NCI-H187 (cell line): ENCODE results near the gene PGPEP1.

Source experiments
- DNase-seq, 2 experiments: peaks; one replicate each; lab custom pipeline; 2025; lab: John Stamatoyannopoulos, UW

Gene PGPEP1

GRCh38 chr19:18418483-18419194, 78.2 kb downstream of the PGPEP1 start:
- DNase-seq = no peak

- DNase-seq = no peak
Observed at GRCh38 chr19:18419195-18419698, 78.8 kb downstream of the PGPEP1 start, which contains the start of gene SSBP4. Gene SSBP4 (plus strand): TSS chr19:18419398. CDS start chr19:18419649, 251 bp downstream.
